Calu3 (cell line): ENCODE results near the gene TMEM120B. TPM values are rescaled to one million over a fixed set of nuclear protein-coding genes. Genes with fewer than 3 reads are reported as not detected.
"Not testable (repeated sequence)": the region's sequence is repeated elsewhere in the genome, so short reads cannot be mapped to it uniquely, and the experiment has no call there.

Experiments
- BruUV-seq: library from RNA; stranded (reverse); fragments of 400-500 nt; replicated peaks from 2 replicates; lab custom pipeline; 2021; lab: Mats Ljungman, UMichigan
- CTCF ChIA-PET: fragments of 300-600 bp; sonication (Branson Sonifier 250); formaldehyde crosslinking; loops from one replicate; lab custom pipeline; 2022; ENCODE audit warnings: antibody characterized with exemption; lab: Charles Lee
- DNase-seq: peaks from one replicate; pipeline ENCODE4 v3.0.0; 2022
- H3K27ac Mint-ChIP-seq: one replicate; pipeline ENCODE4 v1.8.0; 2022; ENCODE audit warnings: mixed read lengths; ENCODE audit not compliant: unreplicated experiment
- H3K27me3 Mint-ChIP-seq: one replicate; pipeline ENCODE4 v1.8.0; 2022; ENCODE audit warnings: mixed read lengths; ENCODE audit not compliant: unreplicated experiment
- H3K36me3 Mint-ChIP-seq: one replicate; pipeline ENCODE4 v1.8.0; 2022; ENCODE audit warnings: mild to moderate bottlenecking, moderate library complexity, mixed read lengths; ENCODE audit not compliant: insufficient read depth, unreplicated experiment
- H3K4me1 Mint-ChIP-seq: one replicate; pipeline ENCODE4 v1.8.0; 2022; ENCODE audit warnings: mild to moderate bottlenecking, low read depth, mixed read lengths; ENCODE audit not compliant: unreplicated experiment
- H3K4me3 Mint-ChIP-seq: one replicate; pipeline ENCODE4 v1.8.0; 2022; ENCODE audit warnings: mild to moderate bottlenecking, low read depth, moderate library complexity, mixed read lengths; ENCODE audit not compliant: unreplicated experiment
- H3K9me3 Mint-ChIP-seq: one replicate; pipeline ENCODE4 v1.8.0; 2022; ENCODE audit warnings: low read depth, mixed read lengths; ENCODE audit not compliant: unreplicated experiment
- intact Hi-C: fragments of 100-400 bp; cut with micrococcal nuclease; formaldehyde crosslinking; loops from one replicate; pipeline ENCODE4 v1.10.0; 2022; ENCODE audit not compliant: unreplicated experiment
- total RNA-seq: library from RNA; stranded (reverse); gene quantifications from 2 replicates; pipeline ENCODE4 v1.2.3, GENCODE V29; 2022
- TF ChIP-seq, protein P1 (sequence below): fragments of 200-600 bp; IDR thresholded peaks from one replicate; pipeline ENCODE4 v1.8.0; 2022; ENCODE audit warnings: antibody characterized with exemption; ENCODE audit not compliant: unreplicated experiment

The TMEM120B gene
- total RNA-seq, 1 experiment from 2014 or later: 23.2 TPM

DNA sequence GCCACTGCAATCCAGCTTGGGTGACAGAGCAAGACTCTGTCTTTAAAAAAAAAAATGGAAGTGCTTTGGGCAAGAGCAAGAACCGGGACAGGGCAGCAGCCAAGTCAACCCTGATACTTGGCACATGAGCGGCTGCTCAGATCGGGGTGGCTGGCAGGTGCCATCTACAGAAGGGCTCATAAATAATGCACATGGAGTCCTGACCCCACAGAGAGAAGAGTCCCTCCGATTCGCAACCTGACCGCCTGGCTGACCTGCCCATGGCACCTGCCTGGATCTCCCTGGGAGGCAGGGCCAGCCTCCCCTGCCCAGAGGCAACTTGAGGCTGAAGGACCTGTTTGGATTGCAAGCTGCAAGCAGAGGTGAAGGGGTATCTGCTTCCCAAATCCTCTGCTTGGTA, 9.6 kb upstream of the TMEM120B start:
- TF ChIP-seq, protein P1, sequence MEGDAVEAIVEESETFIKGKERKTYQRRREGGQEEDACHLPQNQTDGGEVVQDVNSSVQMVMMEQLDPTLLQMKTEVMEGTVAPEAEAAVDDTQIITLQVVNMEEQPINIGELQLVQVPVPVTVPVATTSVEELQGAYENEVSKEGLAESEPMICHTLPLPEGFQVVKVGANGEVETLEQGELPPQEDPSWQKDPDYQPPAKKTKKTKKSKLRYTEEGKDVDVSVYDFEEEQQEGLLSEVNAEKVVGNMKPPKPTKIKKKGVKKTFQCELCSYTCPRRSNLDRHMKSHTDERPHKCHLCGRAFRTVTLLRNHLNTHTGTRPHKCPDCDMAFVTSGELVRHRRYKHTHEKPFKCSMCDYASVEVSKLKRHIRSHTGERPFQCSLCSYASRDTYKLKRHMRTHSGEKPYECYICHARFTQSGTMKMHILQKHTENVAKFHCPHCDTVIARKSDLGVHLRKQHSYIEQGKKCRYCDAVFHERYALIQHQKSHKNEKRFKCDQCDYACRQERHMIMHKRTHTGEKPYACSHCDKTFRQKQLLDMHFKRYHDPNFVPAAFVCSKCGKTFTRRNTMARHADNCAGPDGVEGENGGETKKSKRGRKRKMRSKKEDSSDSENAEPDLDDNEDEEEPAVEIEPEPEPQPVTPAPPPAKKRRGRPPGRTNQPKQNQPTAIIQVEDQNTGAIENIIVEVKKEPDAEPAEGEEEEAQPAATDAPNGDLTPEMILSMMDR: no peak
- Mint-ChIP-seq H3K27me3 (no peaks in the 10 kb centered on the region), H3K27ac (no peak overlapping the region), H3K4me1 (no peaks in the 10 kb centered on the region), H3K9me3 (no peaks in the 10 kb centered on the region), H3K36me3 (no peaks in the 10 kb centered on the region), H3K4me3 (no peak overlapping the region)
- BruUV-seq: no TSS peak
- CTCF ChIA-PET: interaction anchor here (1.0 kb wide), 1 partner anchor 9 kb away, joined by 6 read pairs; no protein-coding TSS in a partner anchor
- no peak for DNase-seq
- intact Hi-C loops: no loop called here

DNA sequence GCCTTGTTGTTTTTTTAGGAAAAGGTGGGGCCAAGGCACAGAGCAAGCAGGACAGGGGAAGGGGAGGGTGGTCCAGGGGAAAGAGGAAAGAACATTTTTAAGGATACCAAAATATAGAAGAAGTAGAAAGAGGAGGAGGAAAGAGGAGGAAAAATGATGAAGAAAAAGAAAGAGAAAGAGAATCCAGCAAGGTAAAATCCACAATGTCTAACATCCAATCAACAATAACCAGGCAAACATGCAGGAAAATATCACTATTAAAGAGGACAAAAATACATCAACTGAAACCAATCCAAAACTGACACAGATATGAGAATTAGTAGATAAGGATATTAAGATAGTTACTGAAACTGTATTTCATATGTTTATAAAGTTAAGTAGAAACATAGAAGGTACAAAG, 7.0 kb upstream of the TMEM120B start:
- intact Hi-C loops: no loop called here
- CTCF ChIA-PET: no interaction called here
- BruUV-seq: no TSS peak
- H3K9me3 Mint-ChIP-seq: peaks cover 2% of the 10 kb centered on the region
- no peak overlapping the region for H3K27ac Mint-ChIP-seq
- DNase-seq: no peak
- TF ChIP-seq, protein P1: no peak
- no peaks in the 10 kb centered on the region for H3K4me1 Mint-ChIP-seq
- H3K4me3 Mint-ChIP-seq: no peak overlapping the region
- H3K27me3 Mint-ChIP-seq: no peaks in the 10 kb centered on the region
- peaks cover 4% of the 10 kb centered on the region for H3K36me3 Mint-ChIP-seq

DNA sequence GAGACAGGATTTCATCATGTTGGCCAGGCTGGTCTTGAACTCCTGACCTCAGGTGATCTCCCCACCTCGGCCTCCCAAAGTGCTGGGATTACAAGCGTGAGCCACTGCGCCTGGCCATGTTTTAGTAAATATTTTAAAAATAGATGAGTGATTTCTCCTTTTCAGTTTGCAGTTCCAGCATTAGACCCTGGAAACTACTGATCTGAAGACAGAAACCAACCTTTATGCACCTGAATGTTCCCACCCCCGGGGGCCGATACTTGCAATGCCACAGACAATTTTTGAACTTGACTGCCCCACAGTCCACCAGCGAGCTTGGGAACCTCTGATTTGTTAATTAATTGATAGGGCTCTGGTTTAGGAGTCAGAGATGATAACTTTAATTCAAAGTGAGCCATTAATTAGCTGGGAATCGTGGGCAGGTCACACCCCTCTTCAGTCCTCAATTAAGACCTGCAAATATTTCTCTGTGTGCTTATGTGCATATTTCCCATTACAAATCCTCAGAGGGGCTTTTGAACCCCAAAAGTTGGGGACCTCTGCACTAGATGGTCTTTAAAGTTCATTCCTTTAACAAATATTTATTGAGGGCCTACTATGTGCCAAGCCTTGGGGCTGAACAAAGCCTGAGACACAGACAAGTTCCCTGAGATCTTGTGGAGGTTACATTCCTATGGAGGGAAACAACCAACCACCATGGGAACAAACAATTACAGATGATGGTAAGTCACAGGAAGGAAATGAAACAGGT, 4.1 kb upstream of the TMEM120B start:
- intact Hi-C loops: no loop called here
- CTCF ChIA-PET: no interaction called here
- DNase-seq: no peak
- Mint-ChIP-seq H3K4me1 (peaks cover 2% of the 10 kb centered on the region), H3K27ac (no peak overlapping the region), H3K27me3 (no peaks in the 10 kb centered on the region), H3K4me3 (no peak overlapping the region), H3K36me3 (peaks cover 25% of the 10 kb centered on the region), H3K9me3 (peaks cover 2% of the 10 kb centered on the region)
- TF ChIP-seq, protein P1: no peak
- BruUV-seq: no TSS peak

DNA sequence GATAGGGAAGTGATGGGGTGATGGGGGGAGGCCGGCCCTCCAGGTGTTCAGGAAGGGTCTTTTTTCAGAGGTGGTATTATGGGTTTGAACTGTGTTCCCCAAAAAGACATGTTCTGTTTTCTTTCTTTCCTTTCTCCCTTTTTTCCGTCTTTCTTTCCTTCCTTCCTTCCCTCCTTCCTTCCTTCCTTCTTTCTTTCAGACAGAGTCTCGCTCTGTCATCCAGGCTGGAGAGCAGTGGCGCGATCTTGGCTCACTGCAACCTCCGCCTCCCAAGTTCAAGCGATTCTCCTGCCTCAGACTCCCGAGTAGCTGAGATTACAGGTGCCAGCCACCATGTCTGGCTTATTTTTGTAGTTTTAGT, 3.5 kb upstream of the TMEM120B start:
- H3K27ac Mint-ChIP-seq, intact Hi-C loops: not testable (repeated sequence)

DNA sequence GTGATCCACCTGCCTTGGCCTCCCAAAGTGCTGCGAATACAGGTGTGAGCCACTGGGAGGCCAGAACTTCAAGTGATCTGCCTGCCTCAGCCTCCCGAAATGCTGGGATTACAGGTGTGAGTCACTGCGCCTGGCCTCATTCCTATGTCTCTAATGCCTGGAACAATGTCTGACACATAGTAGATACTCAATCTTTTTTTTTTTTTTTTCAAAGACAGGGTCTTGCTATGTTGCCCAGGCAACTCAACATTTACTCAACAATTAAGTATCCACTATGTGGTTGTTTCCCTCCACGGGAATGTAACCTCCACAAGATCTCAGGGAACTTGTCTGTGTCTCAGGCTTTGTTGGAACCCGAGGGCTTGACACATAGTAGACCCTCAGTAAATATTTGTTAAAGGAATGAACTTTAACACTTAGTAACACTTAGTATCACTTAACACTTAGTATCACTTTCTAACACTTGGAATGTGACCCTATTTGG, 3.0 kb upstream of the TMEM120B start:
- Mint-ChIP-seq H3K4me3 (no peak overlapping the region), H3K36me3 (peaks cover 28% of the 10 kb centered on the region), H3K27ac (no peak overlapping the region), H3K27me3 (no peaks in the 10 kb centered on the region), H3K4me1 (peaks cover 8% of the 10 kb centered on the region), H3K9me3 (peaks cover 2% of the 10 kb centered on the region)
- intact Hi-C loops: no loop called here
- TF ChIP-seq, protein P1: no peak
- no TSS peak for BruUV-seq
- CTCF ChIA-PET: no interaction called here
- peak; percentile 20 for DNase-seq

More for the DNA sequence above, 3.5 kb upstream of the TMEM120B start:
- BruUV-seq, H3K4me1 Mint-ChIP-seq, CTCF ChIA-PET, H3K27me3 Mint-ChIP-seq, DNase-seq, H3K4me3 Mint-ChIP-seq, H3K9me3 Mint-ChIP-seq: not testable (repeated sequence)
- H3K36me3 Mint-ChIP-seq: peaks cover 28% of the 10 kb centered on the region
